Esophagus muscularis mucosa (tissue), 4 donors: ENCODE measurements around the gene ABCC8. TPM values are rescaled to one million over a fixed set of nuclear protein-coding genes. Genes with fewer than 3 reads are reported as not detected.

Experiments used
- DNase-seq: peaks from one replicate; pipeline ENCODE4 v3.0.0-alpha.2; 2017; ENCODE audit errors: extremely low spot score
- H3K27ac ChIP-seq, 4 donors: fragments of 200-600 bp; sonication (generic); replicated peaks in 1 of 4; 1 replicate in 3 of 4; 2 replicates in 1 of 4; pipeline ENCODE4 v1.5.1; 2016 to 2019; ENCODE audit warnings: mild to moderate bottlenecking in 1 of 4
- H3K27me3 ChIP-seq, 4 donors: fragments of 200-600 bp; sonication (generic); one replicate each; pipeline versions ENCODE4 v1.5.1 to v1.6.0; 2016 to 2019
- H3K36me3 ChIP-seq, 4 donors: fragments of 200-600 bp; sonication (generic); one replicate each; pipeline ENCODE4 v1.5.1; 2016 to 2019
- H3K4me1 ChIP-seq, 4 donors: fragments of 200-600 bp; sonication (generic); one replicate each; pipeline ENCODE4 v1.5.1; 2016 to 2019
- H3K4me3 ChIP-seq, 4 donors: fragments of 200-600 bp; sonication (generic); 1 replicate in 2 of 4; 2 replicates in 2 of 4; pipeline ENCODE4 v1.5.1; 2016 to 2019; ENCODE audit warnings: mild to moderate bottlenecking in 4 of 4, moderate library complexity in 1 of 4
- H3K9me3 ChIP-seq, 4 donors: fragments of 200-600 bp; sonication (generic); 1 replicate in 3 of 4; 2 replicates in 1 of 4; pipeline ENCODE4 v1.5.1; 2016 to 2019
- CTCF ChIP-seq, 3 experiments: fragments of 200-600 bp in 2 of 3; fragments of 450-650 bp in 1 of 3; sonication (generic) in 2 of 3; IDR thresholded peaks; one replicate each; pipeline ENCODE4 v1.5.1; 2017 to 2019; ENCODE audit warnings: antibody characterized with exemption in 3 of 3, mild to moderate bottlenecking in 2 of 3, moderate library complexity in 1 of 3
- EP300 ChIP-seq: sonication (generic); formaldehyde crosslinking; IDR thresholded peaks from one replicate; pipeline ENCODE4 v1.6.1; 2017; ENCODE audit warnings: antibody characterized with exemption
- POLR2A ChIP-seq: fragments of 450-650 bp; IDR thresholded peaks from one replicate; pipeline ENCODE4 v1.6.1; 2017; ENCODE audit warnings: antibody characterized with exemption, moderate library complexity, mild to moderate bottlenecking, low read depth
- POLR2AphosphoS5 ChIP-seq, 2 donors: sonication (generic); formaldehyde crosslinking; IDR thresholded peaks; one replicate each; pipeline ENCODE4 v1.6.1; 2017; ENCODE audit warnings: antibody characterized with exemption in 2 of 2
- WGBS: methylation state at CpG from one replicate; pipeline ENCODE4 v1.1.5; 2018; 5-methylcytosine and 5-hydroxymethylcytosine counted together
- intact Hi-C: fragments of 100-400 bp; cut with DNase I; formaldehyde crosslinking; loops from one replicate; pipeline ENCODE4 v1.15.1; 2023
- total RNA-seq, 4 donors: library from RNA; depleted of rRNA; stranded (reverse); fragments of >200 nt; gene quantifications; one replicate each; pipeline versions ENCODE4 v1.1.0 to v1.2.1, GENCODE V29; 2016

ABCC8 gene
- total RNA-seq, 4 donors from 2014 or later: 0.63 to 2.5 (median 1.7) TPM

GRCh38 chr11:17402486-17402885 lies 74.2 kb downstream of the ABCC8 start:
- Histone ChIP-seq H3K27me3 (no peaks in the 10 kb centered on the region), H3K4me3 (no peak overlapping the region), H3K36me3 (no peaks in the 10 kb centered on the region), H3K4me1 (peaks cover 17 to 20% (median 19%) of the 10 kb centered on the region in 4 donors), H3K27ac (no peak overlapping the region), H3K9me3 (no peaks in the 10 kb centered on the region)
- 94% methylated on average over 8 of the region's 8 CpGs for WGBS
- intact Hi-C loops: no loop called here
- no peak for TF ChIP-seq EP300
- DNase-seq: no peak

DNA sequence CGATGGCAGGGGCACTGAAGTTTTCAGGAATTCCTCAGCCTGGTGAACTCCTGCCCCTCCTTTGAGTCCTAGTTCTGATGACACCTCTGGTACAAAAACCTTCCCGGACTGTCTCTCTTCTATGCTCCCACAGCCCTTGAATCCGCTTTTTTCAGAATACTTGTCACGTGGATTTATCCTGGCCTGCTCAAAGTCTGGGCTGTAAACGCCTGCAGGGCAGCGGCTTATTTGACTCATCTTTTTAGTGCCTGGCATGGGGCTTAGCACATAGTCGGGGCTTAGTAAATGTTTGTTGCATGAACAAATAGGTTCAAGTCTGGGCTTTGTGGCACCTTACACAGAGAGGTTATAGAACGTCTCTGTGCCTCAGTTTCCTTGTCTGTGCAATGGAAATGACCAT lies 74.8 kb downstream of the ABCC8 start:
- H3K27me3 ChIP-seq: peaks cover 0 to 4% (median 0%) of the 10 kb centered on the region in 4 donors
- DNase-seq: no peak
- 93% methylated on average over 8 of the region's 8 CpGs for WGBS
- TF ChIP-seq CTCF (IDR thresholded peaks at IDR 0.05) (no peak), EP300 (no peak), POLR2AphosphoS5 (IDR thresholded peaks at IDR 0.05) (no peak), POLR2A (no peak)
- H3K4me3 ChIP-seq: no peak overlapping the region
- H3K36me3 ChIP-seq: no peaks in the 10 kb centered on the region
- H3K27ac ChIP-seq: no peak overlapping the region
- intact Hi-C loops: no loop called here
- no peaks in the 10 kb centered on the region for H3K9me3 ChIP-seq
- H3K4me1 ChIP-seq: peaks cover 17 to 19% (median 18%) of the 10 kb centered on the region in 4 donors

- Histone ChIP-seq H3K4me3 (no peak overlapping the region), H3K27me3 (peaks cover 0 to 5% (median 0%) of the 10 kb centered on the region in 4 donors), H3K27ac (no peak overlapping the region), H3K4me1 (peaks cover 12 to 14% (median 13%) of the 10 kb centered on the region in 4 donors), H3K9me3 (no peaks in the 10 kb centered on the region), H3K36me3 (no peaks in the 10 kb centered on the region)
- WGBS: 93% methylated on average over 2 of the region's 2 CpGs
- TF ChIP-seq POLR2AphosphoS5 (IDR thresholded peaks at IDR 0.05) (no peak), EP300 (no peak), POLR2A (no peak), CTCF (IDR thresholded peaks at IDR 0.05) (no peak)
- DNase-seq: no peak
- intact Hi-C loops: no loop called here
These were observed 75.3 kb downstream of the ABCC8 start for GRCh38 chr11:17401316-17401715.

DNA sequence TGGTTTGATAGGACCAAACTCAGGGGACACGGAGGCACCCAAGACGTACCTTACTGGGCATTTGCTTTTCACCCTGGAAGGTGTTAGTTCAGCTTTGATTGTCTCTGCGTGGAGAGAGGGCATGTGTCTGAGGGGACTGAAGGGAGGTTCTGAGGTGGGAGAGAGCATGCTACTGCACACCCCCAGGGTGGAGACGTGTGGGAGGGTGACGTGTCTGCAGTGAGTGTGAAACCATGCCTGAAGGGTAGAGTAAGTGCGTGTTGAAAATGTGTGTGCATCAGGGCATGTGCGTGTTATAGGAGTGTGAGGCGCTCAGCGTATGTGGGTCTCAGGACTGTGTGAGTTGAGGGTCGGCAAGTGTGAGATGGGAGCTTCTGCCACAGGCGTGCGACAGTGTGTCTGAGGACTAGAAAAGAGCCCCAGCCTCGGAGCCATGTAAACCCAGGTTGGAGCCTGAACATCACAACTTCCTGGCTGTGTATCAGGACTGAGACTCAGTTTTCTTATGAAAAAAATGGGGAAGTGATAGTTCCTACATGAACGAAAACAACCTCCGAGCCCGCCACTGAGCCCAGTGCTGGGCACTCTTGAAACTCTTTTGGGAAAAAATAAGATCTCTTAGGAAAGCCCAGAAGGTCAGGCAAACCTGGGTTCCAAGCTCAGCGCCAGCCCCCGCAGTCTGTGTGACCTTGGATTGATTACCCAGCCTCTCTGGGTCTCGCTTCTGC lies 76.4 kb downstream of the ABCC8 start:
- peaks cover 1 to 2% (median 2%) of the 10 kb centered on the region in 4 donors for H3K4me1 ChIP-seq
- no peaks in the 10 kb centered on the region for H3K36me3 ChIP-seq
- H3K27ac ChIP-seq: no peak overlapping the region
- WGBS: 89% methylated on average over 19 of the region's 19 CpGs
- TF ChIP-seq CTCF (IDR thresholded peaks at IDR 0.05): no peak
- TF ChIP-seq EP300: no peak
- TF ChIP-seq POLR2AphosphoS5 (IDR thresholded peaks at IDR 0.05): no peak
- TF ChIP-seq POLR2A: no peak
- H3K9me3 ChIP-seq: no peaks in the 10 kb centered on the region
- peaks cover 0 to 5% (median 0%) of the 10 kb centered on the region in 4 donors for H3K27me3 ChIP-seq
- no peak overlapping the region for H3K4me3 ChIP-seq
- intact Hi-C loops: no loop called here
- no peak for DNase-seq

GRCh38 chr11:17399236-17399635 lies 77.4 kb downstream of the ABCC8 start:
- peaks cover 0 to 5% (median 0%) of the 10 kb centered on the region in 4 donors for H3K27me3 ChIP-seq
- intact Hi-C loops: no loop called here

More at GRCh38 chr11:17399236-17399635, 77.4 kb downstream of the ABCC8 start:
- H3K27ac ChIP-seq: no peak overlapping the region
- TF ChIP-seq CTCF (IDR thresholded peaks at IDR 0.05) (no peak), POLR2A (no peak), POLR2AphosphoS5 (IDR thresholded peaks at IDR 0.05) (no peak), EP300 (no peak)
- no peaks in the 10 kb centered on the region for H3K36me3 ChIP-seq
- H3K4me1 ChIP-seq: no peaks in the 10 kb centered on the region
- DNase-seq: no peak
- H3K4me3 ChIP-seq: no peak overlapping the region
- no peaks in the 10 kb centered on the region for H3K9me3 ChIP-seq
